HepG2 (cell line): Measurements from ENCODE around the gene CCDC175.

ENCODE experiments used
- ARNTL ChIP-seq: sonication (generic); formaldehyde crosslinking; IDR thresholded peaks from 2 replicates; pipeline ENCODE4 v1.4.0; 2020; ENCODE audit warnings: mild to moderate bottlenecking, missing genetic modification reagents
- HDAC2 ChIP-seq: sonication (generic); formaldehyde crosslinking; IDR thresholded peaks from 2 replicates; pipeline ENCODE4 v1.4.0; 2020; ENCODE audit warnings: missing genetic modification reagents
- HNRNPL ChIP-seq: fragments of 200-400 bp; formaldehyde crosslinking; IDR thresholded peaks from 2 replicates; pipeline ENCODE4 v1.6.1; 2017; ENCODE audit warnings: mild to moderate bottlenecking, low read depth, low read length
- MTF1 ChIP-seq: sonication (generic); formaldehyde crosslinking; IDR thresholded peaks from 2 replicates; pipeline ENCODE4 v1.5.0; 2020; ENCODE audit warnings: missing genetic modification reagents
- POLR2A ChIP-seq, 2 experiments: IDR thresholded peaks; 2 replicates each; pipeline ENCODE4 v1.6.1; 2011; ENCODE audit warnings: low read depth in 2 of 2, low read length in 2 of 2, mild to moderate bottlenecking in 1 of 2, moderate library complexity in 1 of 2; ENCODE audit not compliant: insufficient read depth in 1 of 2
- REPIN1 ChIP-seq: sonication (generic); formaldehyde crosslinking; IDR thresholded peaks from 2 replicates; pipeline ENCODE4 v1.8.0; 2022; ENCODE audit warnings: missing genetic modification reagents, low read depth, mild to moderate bottlenecking, borderline replicate concordance
- SKI ChIP-seq: fragments of 450-650 bp; IDR thresholded peaks from one replicate; pipeline ENCODE4 v1.6.1; 2018; ENCODE audit warnings: mild to moderate bottlenecking; ENCODE audit not compliant: partially characterized antibody
- ZFP36L1 ChIP-seq: sonication (generic); formaldehyde crosslinking; IDR thresholded peaks from 2 replicates; pipeline ENCODE4 v1.8.0; 2022; ENCODE audit warnings: mild to moderate bottlenecking, missing genetic modification reagents, moderate library complexity
- TF ChIP-seq, protein P1 (sequence below): sonication (generic); formaldehyde crosslinking; IDR thresholded peaks from 2 replicates; pipeline ENCODE4 v1.5.0; 2020; ENCODE audit warnings: mild to moderate bottlenecking, missing genetic modification reagents, moderate library complexity

DNA sequence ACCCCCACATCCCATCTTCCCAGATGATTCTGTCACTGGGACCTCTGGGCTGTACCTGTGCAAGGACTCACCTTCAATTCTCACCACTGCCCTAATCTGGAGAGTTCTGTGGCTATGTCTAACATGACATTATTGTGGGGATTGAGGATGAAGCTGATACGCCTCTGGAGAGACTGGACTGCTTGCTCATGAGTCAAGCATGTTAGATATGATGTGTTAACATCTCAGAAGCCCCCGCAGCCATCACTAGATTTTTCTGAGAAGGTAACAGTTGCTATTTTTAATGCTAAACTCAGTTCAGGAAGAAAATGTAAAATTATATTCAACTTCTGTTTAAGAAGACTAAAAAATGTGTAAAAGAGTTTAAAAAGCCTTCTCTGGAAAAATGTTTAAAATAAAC is 66.6 kb downstream of the CCDC175 start:
- TF ChIP-seq POLR2A (IDR thresholded peaks at IDR 0.05; ENCODE audit: insufficient read depth in 1 of 2, low read depth in 2 of 2, low read length in 2 of 2) (no peak), SKI (no peak), ARNTL (CRISPR knock-in tag) (no peak), HNRNPL (no peak), HDAC2 (CRISPR knock-in tag) (no peak), REPIN1 (no peak), ZFP36L1 (CRISPR knock-in tag) (no peak), MTF1 (CRISPR knock-in tag) (no peak)
- TF ChIP-seq, protein P1, sequence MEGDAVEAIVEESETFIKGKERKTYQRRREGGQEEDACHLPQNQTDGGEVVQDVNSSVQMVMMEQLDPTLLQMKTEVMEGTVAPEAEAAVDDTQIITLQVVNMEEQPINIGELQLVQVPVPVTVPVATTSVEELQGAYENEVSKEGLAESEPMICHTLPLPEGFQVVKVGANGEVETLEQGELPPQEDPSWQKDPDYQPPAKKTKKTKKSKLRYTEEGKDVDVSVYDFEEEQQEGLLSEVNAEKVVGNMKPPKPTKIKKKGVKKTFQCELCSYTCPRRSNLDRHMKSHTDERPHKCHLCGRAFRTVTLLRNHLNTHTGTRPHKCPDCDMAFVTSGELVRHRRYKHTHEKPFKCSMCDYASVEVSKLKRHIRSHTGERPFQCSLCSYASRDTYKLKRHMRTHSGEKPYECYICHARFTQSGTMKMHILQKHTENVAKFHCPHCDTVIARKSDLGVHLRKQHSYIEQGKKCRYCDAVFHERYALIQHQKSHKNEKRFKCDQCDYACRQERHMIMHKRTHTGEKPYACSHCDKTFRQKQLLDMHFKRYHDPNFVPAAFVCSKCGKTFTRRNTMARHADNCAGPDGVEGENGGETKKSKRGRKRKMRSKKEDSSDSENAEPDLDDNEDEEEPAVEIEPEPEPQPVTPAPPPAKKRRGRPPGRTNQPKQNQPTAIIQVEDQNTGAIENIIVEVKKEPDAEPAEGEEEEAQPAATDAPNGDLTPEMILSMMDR = no peak
